ENCODE results near the gene BZW1.
A peak's percentile ranks its signal among the peaks of the same experiment; 100 is the strongest.

The BZW1 gene

GRCh38 chr2:200850512-200851256 is 39.0 kb downstream of the BZW1 start:
- H3K4me1 ChIP-seq (ENCODE audit: control insufficient read depth, insufficient read depth, low read length), result no peaks in the 10 kb centered on the region
- H3K9me3 ChIP-seq (ENCODE audit: control insufficient read depth, insufficient read depth, low read depth, low read length), result no peaks in the 10 kb centered on the region
- POLR2A ChIA-PET, result interaction anchor here (0.6 to 1.0 kb wide), 2 partner anchors 13 to 15 kb away, joined by 3 to 5 read pairs; partner anchors contain the start of gene CLK1
- CTCF ChIA-PET, result no interaction called here
- peaks cover 40 to 48% of the 10 kb centered on the region in 2 experiments for H3K36me3 ChIP-seq (ENCODE audit: control insufficient read depth in 2 of 2, insufficient read depth in 1 of 2, low read length in 2 of 2)
- no peak overlapping the region for H3K4me3 ChIP-seq (ENCODE audit: low read depth, low read length)
- H3K27ac ChIP-seq (ENCODE audit: extremely low read depth, low read depth, low read length), result no peak overlapping the region
- TF ChIP-seq SP7 (tag by site-specific recombination; IDR thresholded peaks at IDR 0.05), result no peak
- TF ChIP-seq ZNF146 (tag by site-specific recombination; IDR thresholded peaks at IDR 0.05), result peak; percentile 71
- no peak for TF ChIP-seq ZBTB17 (tag by site-specific recombination; IDR thresholded peaks at IDR 0.05)

- no peaks in the 10 kb centered on the region for H3K9me3 ChIP-seq (ENCODE audit: control insufficient read depth, insufficient read depth, low read depth, low read length)
- no peak overlapping the region for H3K4me3 ChIP-seq (ENCODE audit: low read depth, low read length)
- ChIA-PET CTCF (no interaction called here), POLR2A (interaction anchor here (1.0 kb wide), 1 partner anchor 12 kb away, joined by 4 read pairs; no protein-coding TSS in a partner anchor)
- H3K36me3 ChIP-seq (ENCODE audit: control insufficient read depth in 2 of 2, insufficient read depth in 1 of 2, low read length in 2 of 2), result peaks cover 49 to 57% of the 10 kb centered on the region in 2 experiments
- TF ChIP-seq ZNF585B (tag by site-specific recombination; IDR thresholded peaks at IDR 0.05) (no peak), BCL6B (tag by site-specific recombination; IDR thresholded peaks at IDR 0.05) (no peak), ZNF571 (tag by site-specific recombination; IDR thresholded peaks at IDR 0.05) (no peak), ZNF677 (tag by site-specific recombination; IDR thresholded peaks at IDR 0.05) (no peak), ZNF654 (tag by site-specific recombination; IDR thresholded peaks at IDR 0.05; ENCODE audit: low read depth) (no peak), ZSCAN16 (tag by site-specific recombination; IDR thresholded peaks at IDR 0.05) (no peak), ZNF514 (tag by site-specific recombination; IDR thresholded peaks at IDR 0.05) (no peak), ZNF18 (tag by site-specific recombination; IDR thresholded peaks at IDR 0.05) (no peak), ZNF843 (tag by site-specific recombination; IDR thresholded peaks at IDR 0.05) (no peak), ZNF610 (tag by site-specific recombination; IDR thresholded peaks at IDR 0.05; ENCODE audit: borderline replicate concordance) (no peak), ZSCAN18 (tag by site-specific recombination; IDR thresholded peaks at IDR 0.05) (no peak), PRDM6 (tag by site-specific recombination; IDR thresholded peaks at IDR 0.05) (no peak), SALL2 (tag by site-specific recombination; IDR thresholded peaks at IDR 0.05; ENCODE audit: borderline replicate concordance) (no peak), ZFHX2 (tag by site-specific recombination; conservative IDR thresholded peaks at IDR 0.05) (no peak), ZNF626 (tag by site-specific recombination; IDR thresholded peaks at IDR 0.05) (no peak), ZNF530 (tag by site-specific recombination; IDR thresholded peaks at IDR 0.05; ENCODE audit: low read depth) (no peak), ZBTB8A (tag by site-specific recombination; IDR thresholded peaks at IDR 0.05) (no peak), ZNF580 (tag by site-specific recombination; IDR thresholded peaks at IDR 0.05) (no peak), KLF7 (tag by site-specific recombination; IDR thresholded peaks at IDR 0.05; ENCODE audit: borderline replicate concordance) (no peak), ZNF600 (tag by site-specific recombination; IDR thresholded peaks at IDR 0.05) (no peak)
- no peaks in the 10 kb centered on the region for H3K4me1 ChIP-seq (ENCODE audit: control insufficient read depth, insufficient read depth, low read length)
- H3K27ac ChIP-seq (ENCODE audit: extremely low read depth, low read depth, low read length), result no peak overlapping the region
Measured at GRCh38 chr2:200851398-200852248, 39.9 kb downstream of the BZW1 start.

Measured in HEK293 (cell line).